HG03575 (cell line): ENCODE measurements around the gene ALKBH4.
"Not testable (repeated sequence)": the region's sequence is repeated elsewhere in the genome, so short reads cannot be mapped to it uniquely, and the experiment has no call there.

Source experiments
- ATAC-seq: cut with Tn5 transposase; IDR thresholded peaks from one replicate; pipeline ENCODE4 v1.9.1; 2021; ENCODE audit not compliant: unreplicated experiment, insufficient number of reproducible peaks, low FRiP score; ENCODE audit errors: extremely low read depth

ALKBH4 gene, protein sequence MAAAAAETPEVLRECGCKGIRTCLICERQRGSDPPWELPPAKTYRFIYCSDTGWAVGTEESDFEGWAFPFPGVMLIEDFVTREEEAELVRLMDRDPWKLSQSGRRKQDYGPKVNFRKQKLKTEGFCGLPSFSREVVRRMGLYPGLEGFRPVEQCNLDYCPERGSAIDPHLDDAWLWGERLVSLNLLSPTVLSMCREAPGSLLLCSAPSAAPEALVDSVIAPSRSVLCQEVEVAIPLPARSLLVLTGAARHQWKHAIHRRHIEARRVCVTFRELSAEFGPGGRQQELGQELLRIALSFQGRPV

DNA sequence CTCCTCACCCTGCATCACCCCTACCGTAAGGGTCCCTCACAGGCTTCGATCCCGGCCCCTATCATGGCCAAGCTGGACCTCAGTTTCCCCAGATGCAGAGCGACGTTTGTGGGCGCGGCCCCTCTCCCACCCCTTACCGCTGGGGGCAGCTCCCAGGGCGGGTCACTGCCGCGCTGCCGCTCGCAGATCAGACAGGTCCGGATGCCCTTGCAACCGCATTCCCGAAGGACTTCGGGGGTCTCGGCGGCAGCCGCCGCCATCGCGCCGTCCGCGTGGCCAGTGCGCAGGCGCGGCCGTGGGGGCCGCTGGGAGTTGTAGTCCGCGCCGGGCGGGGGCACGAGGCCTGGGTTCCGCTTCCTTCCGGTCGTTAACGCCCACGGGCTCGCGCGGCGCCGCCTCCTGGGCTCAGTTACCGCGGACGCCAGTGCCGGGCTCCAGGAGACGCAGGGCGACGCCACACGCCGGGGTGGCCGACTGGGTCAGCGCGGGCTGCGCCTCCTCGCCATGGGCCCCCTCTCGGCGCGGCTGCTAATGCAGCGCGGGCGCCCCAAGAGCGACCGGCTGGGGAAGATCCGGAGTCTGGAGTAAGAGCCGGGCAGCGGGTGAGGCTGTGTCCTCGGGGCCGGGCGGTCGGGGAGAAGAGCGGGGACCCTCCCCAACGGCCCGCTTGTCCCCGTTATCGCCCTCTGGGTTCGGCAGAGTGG lies at the start of gene ALKBH4, which contains the start of gene LRWD1:
Gene ALKBH4, minus strand, starts transcription at position 287 of the 704 bp plus-strand sequence. Its CDS starts 27 bp downstream, at position 260.
Gene LRWD1, plus strand, starts transcription at position 408 of the 704 bp plus-strand sequence. Its CDS starts 97 bp downstream, at position 505.
- no peak for ATAC-seq

DNA sequence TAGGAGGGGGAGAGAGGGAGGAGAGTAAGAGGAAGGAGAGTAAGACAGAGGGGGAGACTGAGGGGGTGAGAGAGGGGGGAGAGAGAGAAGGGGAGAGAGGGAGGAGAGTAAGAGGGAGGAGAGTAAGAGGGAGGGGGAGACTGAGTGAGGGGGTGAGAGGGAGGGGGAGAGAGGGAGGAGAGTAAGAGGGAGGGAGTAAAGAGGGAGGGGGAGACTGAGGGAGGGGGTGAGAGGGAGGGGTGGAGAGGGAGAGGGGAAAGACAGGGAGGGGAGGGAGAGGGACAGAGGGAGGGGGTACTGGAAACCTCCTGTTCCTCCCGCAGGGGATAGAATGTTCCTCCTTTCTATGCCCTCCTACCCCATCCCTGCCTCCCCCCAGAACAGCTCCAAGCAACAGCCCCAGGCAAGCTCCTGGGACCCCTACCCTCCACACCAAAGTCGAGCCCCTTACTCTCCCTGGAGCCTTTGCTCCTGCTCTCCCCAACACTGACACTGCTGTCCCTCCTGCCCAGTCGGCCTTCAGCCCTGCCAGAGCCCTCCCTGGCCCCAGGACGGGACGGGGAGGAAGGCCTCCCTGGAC lies 48.1 kb upstream of the ALKBH4 start:
- not testable (repeated sequence) for ATAC-seq

DNA sequence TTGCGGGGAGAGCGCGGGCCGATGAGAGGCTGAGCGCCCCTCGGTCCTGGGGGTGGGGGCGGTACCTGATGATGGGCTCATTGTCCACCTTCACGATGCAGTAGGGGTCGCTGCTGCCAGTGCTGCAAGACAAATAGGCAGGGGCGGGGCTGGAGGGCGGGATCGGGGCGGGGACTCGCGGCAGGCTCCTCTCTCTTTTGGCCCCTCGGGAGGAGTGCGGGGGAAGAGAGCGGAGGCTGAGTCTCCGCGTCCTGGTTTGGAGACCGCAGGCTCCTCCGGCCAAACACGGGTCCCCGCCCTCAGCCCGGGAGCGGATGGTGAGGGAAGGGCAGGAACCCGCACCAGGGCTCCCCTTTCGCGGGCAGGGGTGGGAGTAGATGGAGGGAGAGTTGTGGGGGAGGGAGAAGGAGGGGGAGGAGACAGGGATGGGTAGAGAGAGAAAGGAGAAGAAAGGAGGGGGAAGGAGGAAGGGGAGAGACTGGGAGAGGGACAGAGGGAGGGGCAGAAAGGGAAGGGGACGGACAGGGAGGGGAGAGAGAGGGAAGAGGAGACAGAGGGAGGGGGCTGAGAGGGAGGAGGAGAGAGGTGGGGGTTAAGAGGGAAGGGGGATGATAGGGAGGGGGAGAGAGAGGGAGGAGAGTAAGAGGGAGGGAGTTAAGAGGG lies 47.3 kb upstream of the ALKBH4 start:
- ATAC-seq, result not testable (repeated sequence)

DNA sequence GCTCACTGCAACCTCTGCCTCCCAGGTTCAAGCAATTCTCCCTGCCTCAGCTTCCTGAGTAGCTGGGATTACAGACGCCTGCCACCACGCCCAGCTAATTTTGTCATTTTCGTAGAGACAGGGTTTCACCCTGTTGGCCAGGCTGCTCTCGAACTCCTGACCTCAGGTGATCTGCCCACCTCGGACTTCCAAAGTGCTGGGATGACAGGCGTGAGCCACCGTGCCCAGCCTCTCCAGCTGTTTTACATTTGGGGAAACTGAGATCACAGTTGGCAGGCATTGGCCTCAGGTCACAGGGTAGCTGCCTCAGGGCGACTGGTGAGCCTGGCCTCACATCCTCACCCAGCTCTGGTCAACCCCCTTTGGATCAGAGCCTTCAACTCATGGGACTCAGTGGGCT lies 45.9 kb upstream of the ALKBH4 start:
- ATAC-seq, result not testable (repeated sequence)

DNA sequence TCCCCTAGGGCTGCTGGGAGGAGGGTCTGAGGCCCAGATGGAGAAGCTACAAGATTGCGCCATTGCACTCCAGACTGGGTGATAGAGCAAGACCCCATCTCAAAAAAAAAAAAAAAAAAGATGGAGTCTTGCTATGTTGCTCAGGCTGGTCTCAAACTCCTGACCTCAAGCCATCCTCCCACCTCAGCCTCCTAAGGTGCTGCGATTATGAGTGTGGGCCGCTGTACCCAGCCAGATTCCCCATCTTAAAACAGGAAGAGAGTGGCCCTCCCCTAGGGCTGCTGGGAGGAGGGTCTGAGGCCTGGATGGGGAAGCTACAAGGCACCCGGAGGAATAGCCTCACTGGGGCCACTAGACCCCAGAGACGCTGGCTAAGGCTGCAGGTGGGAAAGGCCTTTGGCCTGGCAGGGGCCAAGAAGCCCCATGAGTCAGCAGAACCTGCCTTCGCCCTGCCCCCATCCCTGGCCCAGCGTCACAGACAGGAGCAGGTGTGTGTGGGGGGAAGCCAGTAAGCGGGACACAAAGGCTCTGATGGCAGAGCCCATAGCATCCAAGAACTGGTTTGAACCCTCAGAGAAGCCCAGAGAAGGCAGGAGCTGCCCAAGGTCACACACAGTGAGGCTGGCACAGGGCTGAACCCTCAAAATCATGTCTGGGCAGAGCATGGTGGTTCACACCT lies 42.9 kb upstream of the ALKBH4 start:
- not testable (repeated sequence) for ATAC-seq

DNA sequence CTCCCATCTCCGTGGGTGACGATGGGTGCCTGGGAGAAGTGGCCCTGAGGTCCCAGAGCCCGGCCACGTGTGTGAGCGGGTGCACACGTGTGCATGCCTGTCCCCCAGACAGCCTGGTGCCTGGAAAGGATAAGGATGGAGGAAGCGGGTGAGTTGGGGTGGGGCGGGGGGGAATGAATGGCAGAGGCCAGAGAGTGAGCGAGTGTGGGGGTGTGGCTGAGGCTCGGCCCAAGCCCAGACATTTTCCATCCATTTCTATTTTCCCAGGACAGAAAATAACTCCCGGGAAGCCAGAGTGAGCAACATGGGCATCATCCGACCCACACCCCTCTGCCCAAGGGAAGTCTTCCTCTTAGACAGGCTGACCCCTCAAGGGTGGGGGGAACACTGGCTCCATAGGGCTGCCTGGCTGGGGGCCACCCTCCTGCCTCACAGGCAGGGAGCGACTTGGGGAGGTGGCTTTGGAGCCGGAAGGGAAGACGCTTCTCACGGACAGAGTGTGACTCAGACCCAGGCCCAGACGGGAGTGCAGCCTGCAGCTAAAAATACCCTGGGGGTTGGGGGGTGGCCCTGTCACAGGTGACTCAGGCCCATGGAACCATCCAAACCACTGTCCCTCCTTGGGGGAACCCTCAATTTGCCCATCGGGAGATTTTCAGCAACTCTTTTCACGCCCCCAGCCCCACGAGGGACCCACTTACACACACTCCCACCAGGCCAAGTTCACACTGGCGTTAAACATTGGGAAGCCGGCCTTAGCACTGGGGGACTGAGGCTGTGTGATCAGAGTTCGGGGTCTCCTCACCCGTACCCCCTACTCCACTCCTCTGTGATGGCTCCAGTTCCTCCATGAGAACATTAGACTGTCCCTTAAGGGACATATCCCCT lies 40.9 kb upstream of the ALKBH4 start:
- ATAC-seq, result not testable (repeated sequence)

DNA sequence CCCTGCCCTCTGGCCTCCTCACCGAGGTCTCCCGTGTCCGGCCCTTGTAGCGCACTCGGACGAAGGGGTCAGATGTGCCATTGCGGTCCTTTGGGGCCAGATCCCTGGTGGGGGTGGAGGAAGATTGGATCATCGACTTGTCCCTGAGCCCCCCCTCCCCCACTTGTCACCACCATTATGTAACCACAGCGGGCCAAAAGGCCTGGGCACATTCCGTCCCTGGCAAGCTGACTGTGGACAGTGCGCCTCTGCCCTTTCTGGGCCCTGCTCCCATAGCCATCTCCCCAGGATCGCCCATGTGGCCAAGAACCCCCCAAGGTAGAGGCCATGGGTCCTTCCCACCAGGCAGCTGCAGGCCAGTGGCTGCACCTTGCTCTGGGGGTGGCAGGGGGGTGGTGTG lies 38.5 kb upstream of the ALKBH4 start:
- ATAC-seq, result not testable (repeated sequence)

DNA sequence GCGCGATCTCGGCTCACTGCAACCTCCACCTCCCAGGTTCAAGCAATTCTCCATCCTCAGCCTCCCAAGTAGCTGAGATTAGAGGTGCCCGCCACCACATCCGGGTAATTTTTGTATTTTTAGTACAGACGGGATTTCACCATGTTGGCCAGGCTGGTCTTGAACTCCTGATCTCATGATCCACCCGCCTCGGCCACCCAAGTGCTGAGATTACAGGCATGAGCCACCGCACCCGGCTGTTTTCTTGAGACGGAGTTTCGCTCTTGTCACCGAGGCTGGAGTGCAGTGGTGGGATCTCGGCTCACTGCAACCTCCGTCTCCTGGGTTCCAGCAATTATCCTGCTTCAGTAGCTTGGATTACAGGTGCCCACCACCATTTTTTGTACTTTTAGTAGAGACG lies 33.7 kb upstream of the ALKBH4 start:
- not testable (repeated sequence) for ATAC-seq

DNA sequence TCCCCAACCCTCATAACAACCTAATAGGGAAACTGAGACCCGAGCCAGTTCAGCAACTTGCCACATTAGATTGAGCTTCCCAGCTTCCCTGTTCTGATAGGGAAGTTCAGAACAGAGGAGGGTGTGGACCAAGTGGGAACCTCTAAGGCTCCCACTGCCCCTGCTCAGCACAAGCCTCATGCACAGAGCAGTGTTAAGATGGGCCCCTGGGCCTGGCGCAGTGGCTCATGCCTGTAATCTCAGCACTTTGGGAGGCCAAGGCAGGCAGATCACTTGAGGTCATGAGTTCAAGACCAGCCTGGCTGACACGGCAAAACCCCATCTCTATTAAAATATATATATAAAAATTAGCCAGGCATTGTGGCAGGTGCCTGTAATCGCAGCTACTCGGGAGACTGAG lies 32.6 kb upstream of the ALKBH4 start:
- ATAC-seq, result not testable (repeated sequence)

DNA sequence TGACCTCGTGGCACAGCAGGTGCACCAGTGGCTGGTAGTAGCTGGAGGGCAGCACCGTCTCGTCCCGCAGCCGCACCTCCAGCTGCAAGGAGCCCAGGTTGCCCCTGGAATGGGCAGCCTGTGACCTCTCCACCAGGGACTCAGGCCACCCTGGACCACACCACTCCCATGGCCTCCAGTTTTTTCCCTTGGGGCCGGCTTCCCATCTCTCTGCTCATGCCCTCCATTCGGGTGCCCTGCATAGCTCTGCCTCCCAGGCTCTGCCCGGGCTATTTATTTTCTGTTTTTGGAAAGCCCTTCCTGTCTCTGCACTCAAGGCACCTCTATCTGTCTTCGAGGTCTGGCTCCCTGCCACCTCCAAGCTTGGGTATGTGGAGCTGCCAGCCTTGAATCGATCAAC lies 32.2 kb upstream of the ALKBH4 start:
- not testable (repeated sequence) for ATAC-seq

DNA sequence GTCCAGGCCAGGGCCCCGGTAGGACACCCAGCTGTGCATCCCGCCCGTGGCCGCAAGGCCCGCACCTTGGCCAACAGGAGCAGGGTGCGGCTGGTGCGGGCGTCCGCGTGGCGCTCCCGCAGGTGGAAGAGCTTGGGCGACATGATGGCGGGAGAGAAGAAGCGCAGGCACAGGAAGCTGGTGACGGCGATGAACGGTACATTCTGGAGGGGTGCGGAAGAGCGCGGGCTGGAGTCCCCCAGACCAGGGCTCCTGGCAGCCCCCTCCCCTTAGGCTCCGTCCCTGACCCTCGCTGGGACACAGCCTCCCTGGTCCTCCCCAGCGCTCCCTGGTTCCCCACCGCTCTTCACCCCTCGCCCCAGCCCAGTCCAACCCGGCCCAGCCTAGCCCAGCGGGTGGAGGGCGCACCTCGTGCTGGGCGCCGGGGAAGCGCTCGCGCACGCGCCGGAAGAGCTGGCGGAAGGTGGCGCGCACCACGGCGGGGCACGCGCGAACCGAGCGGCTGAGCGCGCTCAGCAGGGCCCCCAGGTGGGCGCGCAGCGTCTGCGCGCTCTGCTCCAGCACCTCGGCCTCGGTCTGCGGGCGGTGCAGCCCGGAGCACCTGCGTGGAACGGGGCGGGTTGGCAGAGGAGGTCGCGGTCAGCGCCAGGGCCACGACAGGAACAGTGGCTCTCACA lies 29.9 kb upstream of the ALKBH4 start:
- not testable (repeated sequence) for ATAC-seq

DNA sequence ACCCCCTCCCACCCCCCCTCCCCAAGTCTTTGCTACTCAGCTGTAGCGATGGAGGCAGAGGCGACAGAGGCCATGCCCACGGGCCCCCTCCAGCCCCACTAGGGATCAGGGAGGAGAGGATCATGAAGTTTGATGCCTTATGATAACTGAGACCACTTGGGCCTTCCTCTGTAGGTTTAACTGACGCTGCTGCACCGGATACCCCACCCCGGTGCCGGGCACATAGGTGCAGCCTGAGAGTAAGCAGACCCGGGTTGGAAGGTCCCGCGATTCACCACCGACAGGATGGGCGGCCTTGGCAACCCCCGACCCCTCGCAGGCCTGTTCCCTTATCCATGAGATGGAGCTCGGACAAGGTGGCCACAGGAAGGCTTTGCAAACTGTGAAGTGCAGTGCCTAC lies 29.4 kb upstream of the ALKBH4 start:
- not testable (repeated sequence) for ATAC-seq

DNA sequence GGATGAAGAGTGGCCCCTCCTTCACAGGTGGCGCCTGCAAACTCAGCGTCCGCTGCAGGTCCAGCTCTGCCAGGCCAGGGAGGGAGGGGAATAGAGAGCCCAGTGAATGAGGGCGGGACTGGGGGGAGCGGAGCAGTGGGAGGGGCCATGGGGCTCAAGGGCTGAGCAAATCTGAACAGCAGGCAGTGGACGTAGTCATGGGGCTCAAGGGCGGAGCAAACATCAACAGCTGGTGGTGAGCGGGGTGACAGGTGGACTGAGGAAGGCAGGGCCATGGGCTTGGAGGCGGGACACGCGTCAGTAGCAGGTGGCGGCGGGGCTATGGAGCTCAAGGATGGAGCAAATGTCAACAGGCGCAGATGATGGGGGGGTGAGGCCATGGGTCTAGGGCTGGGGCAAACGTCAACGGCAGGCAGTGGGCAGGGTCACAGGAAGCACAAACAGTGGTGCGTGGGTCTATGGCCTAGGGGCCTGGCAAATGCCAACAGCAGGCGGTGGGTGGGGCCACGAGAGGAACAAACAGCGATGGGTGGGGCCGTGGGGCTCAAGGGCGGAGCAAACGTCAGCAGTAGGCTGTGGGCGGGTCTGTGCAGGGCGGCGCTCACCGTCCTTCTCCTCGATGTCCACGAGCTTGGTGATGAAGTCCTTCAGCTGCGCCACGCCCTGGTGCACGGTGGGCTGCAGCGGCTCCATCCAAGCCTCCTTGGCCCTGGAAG lies 28.7 kb upstream of the ALKBH4 start:
- not testable (repeated sequence) for ATAC-seq

DNA sequence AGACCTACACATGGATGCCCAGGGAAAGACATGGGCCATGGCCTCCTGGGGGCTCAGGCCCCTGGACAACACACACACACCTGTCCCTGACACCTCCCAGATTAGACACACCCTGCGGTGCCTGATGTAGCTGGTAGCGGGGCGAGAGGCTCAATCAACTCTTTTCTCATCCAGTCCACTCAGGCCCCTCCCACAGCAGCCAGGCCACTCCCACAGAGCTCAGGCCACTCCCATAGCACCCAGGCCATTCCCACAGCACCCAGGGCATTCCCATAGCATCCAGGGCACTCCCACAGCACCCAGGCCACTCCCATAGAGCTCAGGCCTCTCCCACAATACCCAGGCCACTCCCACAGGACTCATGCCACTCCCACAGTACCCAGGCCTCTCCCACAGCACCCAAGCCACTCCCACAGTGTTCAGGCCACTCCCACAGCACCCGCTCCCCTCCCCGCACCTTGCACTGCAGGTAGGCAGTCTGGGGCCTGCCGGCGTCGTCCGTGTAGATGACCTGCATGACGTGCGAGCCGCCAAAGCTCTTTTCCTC lies 25.9 kb upstream of the ALKBH4 start:
- not testable (repeated sequence) for ATAC-seq

DNA sequence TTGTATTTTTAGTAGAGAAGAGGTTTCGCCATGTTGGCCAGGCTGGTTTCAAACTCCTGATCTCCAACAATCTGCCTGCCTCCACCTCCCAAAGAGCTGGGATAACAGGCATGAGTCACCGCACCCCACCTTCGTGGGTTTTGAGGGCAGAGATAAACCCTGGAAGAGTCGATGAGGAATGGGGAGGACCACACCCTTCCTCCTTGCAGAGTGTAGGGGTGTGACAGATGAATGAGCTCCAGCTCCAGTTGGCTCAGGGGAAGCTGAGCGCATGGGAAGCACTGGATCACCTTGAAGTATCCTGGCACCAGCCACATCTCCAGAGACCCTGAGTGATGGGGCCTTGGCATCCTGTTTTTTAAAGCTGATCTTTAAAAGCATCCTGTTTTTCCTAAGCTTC lies 19.7 kb upstream of the ALKBH4 start:
- ATAC-seq, result not testable (repeated sequence)

DNA sequence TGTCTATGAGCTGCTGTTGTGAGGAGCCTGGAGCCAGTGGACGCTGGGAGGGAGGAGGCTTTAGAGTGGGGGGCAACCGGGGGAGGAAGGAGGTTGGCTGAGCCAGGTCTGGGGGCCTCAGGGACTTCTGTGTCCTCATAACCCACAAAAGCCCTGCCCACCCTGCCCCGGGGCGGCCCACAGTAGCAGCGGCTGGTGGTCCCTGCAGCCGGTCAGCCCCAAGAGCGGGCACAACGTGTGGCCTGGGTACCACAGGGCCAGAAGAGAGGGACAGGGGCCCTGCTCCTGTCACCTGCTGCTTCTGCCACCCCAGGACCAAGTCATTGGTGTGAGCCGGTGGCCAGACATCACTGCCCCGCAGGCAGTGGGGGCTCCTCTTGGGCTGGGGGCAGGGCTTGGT lies 17.3 kb upstream of the ALKBH4 start:
- ATAC-seq, result not testable (repeated sequence)
